Liver (tissue), 9 donors: ENCODE results near the gene ARL5A. TPM values are rescaled to one million over a fixed set of nuclear protein-coding genes. Genes with fewer than 3 reads are reported as not detected.

Experiments
- DNase-seq: peaks from one replicate; pipeline ENCODE4 v3.0.0-alpha.2; 2017; ENCODE audit warnings: low spot score
- H3K27ac ChIP-seq, 2 donors: one replicate each; pipeline ENCODE4 v1.7.0; 2013; ENCODE audit warnings: inconsistent platforms in 2 of 2, low read length in 2 of 2, control low read depth in 1 of 2, low read depth in 1 of 2, mild to moderate bottlenecking in 1 of 2
- H3K27me3 ChIP-seq, 4 donors: one replicate each; pipeline versions ENCODE4 v1.6.1 to v1.7.0; 2013; ENCODE audit warnings: low read length in 3 of 4, inconsistent platforms in 1 of 4, mild to moderate bottlenecking in 1 of 4, moderate library complexity in 1 of 4; ENCODE audit not compliant: control insufficient read depth in 4 of 4, insufficient read depth in 4 of 4
- H3K36me3 ChIP-seq, 4 donors: one replicate each; pipeline versions ENCODE4 v1.6.1 to v1.7.0; 2013; ENCODE audit warnings: low read length in 3 of 4, mild to moderate bottlenecking in 3 of 4, low read depth in 1 of 4, moderate library complexity in 1 of 4; ENCODE audit not compliant: control insufficient read depth in 4 of 4, insufficient read depth in 3 of 4
- H3K4me1 ChIP-seq, 4 donors: one replicate each; pipeline versions ENCODE4 v1.6.1 to v1.7.0; 2013; ENCODE audit warnings: low read length in 3 of 4, mild to moderate bottlenecking in 3 of 4, moderate library complexity in 1 of 4; ENCODE audit not compliant: control insufficient read depth in 4 of 4, insufficient read depth in 4 of 4
- H3K4me3 ChIP-seq, 3 donors: one replicate each; pipeline versions ENCODE4 v1.6.1 to v1.7.0; 2013; ENCODE audit warnings: low read length in 3 of 3, control low read depth in 1 of 3, low read depth in 1 of 3, mild to moderate bottlenecking in 1 of 3
- H3K9ac ChIP-seq, 2 donors: one replicate each; pipeline ENCODE4 v1.7.0; 2013; ENCODE audit warnings: low read length in 2 of 2, mild to moderate bottlenecking in 2 of 2, moderate library complexity in 2 of 2, control low read depth in 1 of 2, low read depth in 1 of 2
- H3K9me3 ChIP-seq, 4 donors: one replicate each; pipeline versions ENCODE4 v1.6.1 to v1.7.0; 2013; ENCODE audit warnings: low read length in 3 of 4; ENCODE audit not compliant: control insufficient read depth in 4 of 4
- EGR1 ChIP-seq, 2 donors: IDR thresholded peaks; 2 replicates each; pipeline ENCODE4 v1.6.1; 2016 to 2018; ENCODE audit warnings: antibody characterized with exemption in 2 of 2, low read depth in 2 of 2
- FOXA1 ChIP-seq: IDR thresholded peaks from 2 replicates; pipeline ENCODE4 v1.6.1; 2016; ENCODE audit warnings: antibody characterized with exemption
- FOXA2 ChIP-seq: IDR thresholded peaks from 2 replicates; pipeline ENCODE4 v1.6.1; 2016; ENCODE audit warnings: antibody characterized with exemption
- GABPA ChIP-seq, 2 donors: IDR thresholded peaks in 1 of 2; conservative IDR thresholded peaks in 1 of 2; 2 replicates each; pipeline ENCODE4 v1.6.1; 2016; ENCODE audit warnings: antibody characterized with exemption in 2 of 2, mild to moderate bottlenecking in 1 of 2, moderate library complexity in 1 of 2
- HNF4A ChIP-seq, 2 donors: conservative IDR thresholded peaks; 2 replicates each; pipeline ENCODE4 v1.6.1; 2016; ENCODE audit warnings: antibody characterized with exemption in 2 of 2, mild to moderate bottlenecking in 2 of 2
- HNF4G ChIP-seq: IDR thresholded peaks from 2 replicates; pipeline ENCODE4 v1.6.1; 2016; ENCODE audit warnings: antibody characterized with exemption
- JUND ChIP-seq, 2 donors: IDR thresholded peaks; 2 replicates each; pipeline ENCODE4 v1.6.1; 2016; ENCODE audit warnings: antibody characterized with exemption in 2 of 2
- NR2F2 ChIP-seq: IDR thresholded peaks from 2 replicates; pipeline ENCODE4 v1.6.1; 2016; ENCODE audit warnings: antibody characterized with exemption
- RAD21 ChIP-seq, 2 donors: IDR thresholded peaks; 2 replicates each; pipeline ENCODE4 v1.6.1; 2016; ENCODE audit warnings: antibody characterized with exemption in 2 of 2, mild to moderate bottlenecking in 2 of 2
- RXRA ChIP-seq, 2 donors: IDR thresholded peaks; 2 replicates each; pipeline ENCODE4 v1.6.1; 2017 to 2018; ENCODE audit warnings: antibody characterized with exemption in 2 of 2, mild to moderate bottlenecking in 1 of 2
- SP1 ChIP-seq: IDR thresholded peaks from 2 replicates; pipeline ENCODE4 v1.6.1; 2018; ENCODE audit warnings: antibody characterized with exemption, mild to moderate bottlenecking
- TAF1 ChIP-seq: conservative IDR thresholded peaks from 2 replicates; pipeline ENCODE4 v1.6.1; 2016; ENCODE audit warnings: antibody characterized with exemption, mild to moderate bottlenecking
- YY1 ChIP-seq: IDR thresholded peaks from 2 replicates; pipeline ENCODE4 v1.6.1; 2016; ENCODE audit warnings: antibody characterized with exemption, mild to moderate bottlenecking
- WGBS: extraction: QIAGEN DNeasy Blood & Tissue Kit; methylation state at CpG from one replicate; pipeline ENCODE4 v1.1.7; 2013; 5-methylcytosine and 5-hydroxymethylcytosine counted together
- polyA plus RNA-seq, 2 donors: library from polyadenylated mRNA; stranded (reverse) in 1 of 2; unstranded in 1 of 2; fragments of 200-250 nt in 1 of 2; fragments of >200 nt in 1 of 2; fragmentation: Nextera tagmentation in 1 of 2; extraction: Ambion mirVana in 1 of 2; gene quantifications; one replicate each; pipeline versions ENCODE4 v1.2.1 to v1.2.3, GENCODE V29; 2013 to 2015
- total RNA-seq, 2 donors: library from RNA; depleted of rRNA; stranded (reverse); fragments of >200 nt; gene quantifications; one replicate each; pipeline ENCODE4 v1.2.3, GENCODE V29; 2014
- TF ChIP-seq, protein P1 (sequence below): IDR thresholded peaks from 2 replicates; pipeline ENCODE4 v1.6.1; 2016; ENCODE audit warnings: antibody characterized with exemption
- TF ChIP-seq, protein P2 (sequence below): IDR thresholded peaks from 2 replicates; pipeline ENCODE4 v1.6.1; 2016; ENCODE audit warnings: antibody characterized with exemption
- TF ChIP-seq, protein P3 (sequence below): fragments of 150-350 bp; IDR thresholded peaks from 2 replicates; pipeline ENCODE4 v1.5.1; 2017; ENCODE audit warnings: improper control_type of control experiment, low read depth, low read length; ENCODE audit not compliant: missing input control
- TF ChIP-seq, protein P4 (sequence below): IDR thresholded peaks from 2 replicates; pipeline ENCODE4 v1.6.1; 2016; ENCODE audit warnings: antibody characterized with exemption
- donor health status: healthy.
- donor health status: healthy.
- donor health status: healthy.
- donor health status: healthy.
- donor health status: healthy.

The ARL5A gene
- total and polyA plus RNA-seq, 4 donors = 9.0 to 41.6 (median 18.0) TPM

DNA sequence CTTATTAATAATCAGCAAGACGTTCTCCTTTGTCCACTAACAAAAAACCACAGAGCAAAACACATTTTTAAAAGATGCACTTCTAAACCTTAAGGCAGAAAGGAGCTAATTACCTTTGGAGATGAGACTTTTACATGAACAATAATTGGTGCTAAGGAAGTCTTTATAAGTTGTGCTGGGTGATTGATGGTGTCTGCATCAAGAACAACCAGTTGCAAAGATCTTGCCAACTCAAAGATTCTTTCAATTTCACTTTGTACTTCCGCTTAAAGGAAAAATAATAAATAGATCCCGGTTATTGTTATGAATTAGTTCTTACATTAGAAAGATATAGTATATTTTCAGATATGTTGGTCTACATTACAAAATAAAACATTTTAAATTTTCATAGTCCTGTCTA, 26.9 kb upstream of the ARL5A start:
- Histone ChIP-seq H3K27me3 (no peaks in the 10 kb centered on the region), H3K27ac (no peak overlapping the region), H3K36me3 (no peaks in the 10 kb centered on the region), H3K9me3 (no peaks in the 10 kb centered on the region), H3K9ac (no peak overlapping the region), H3K4me3 (no peak overlapping the region), H3K4me1 (no peaks in the 10 kb centered on the region)
- WGBS = 82% methylated on average over 3 of the region's 3 CpGs
- TF ChIP-seq RAD21 (IDR thresholded peaks at IDR 0.05) (no peak), SP1 (no peak), FOXA2 (no peak), NR2F2 (no peak), RXRA (IDR thresholded peaks at IDR 0.05) (no peak), HNF4G (no peak), JUND (IDR thresholded peaks at IDR 0.05) (no peak)
- TF ChIP-seq, protein P1, sequence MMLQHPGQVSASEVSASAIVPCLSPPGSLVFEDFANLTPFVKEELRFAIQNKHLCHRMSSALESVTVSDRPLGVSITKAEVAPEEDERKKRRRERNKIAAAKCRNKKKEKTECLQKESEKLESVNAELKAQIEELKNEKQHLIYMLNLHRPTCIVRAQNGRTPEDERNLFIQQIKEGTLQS = no peak
- no peak for DNase-seq

DNA sequence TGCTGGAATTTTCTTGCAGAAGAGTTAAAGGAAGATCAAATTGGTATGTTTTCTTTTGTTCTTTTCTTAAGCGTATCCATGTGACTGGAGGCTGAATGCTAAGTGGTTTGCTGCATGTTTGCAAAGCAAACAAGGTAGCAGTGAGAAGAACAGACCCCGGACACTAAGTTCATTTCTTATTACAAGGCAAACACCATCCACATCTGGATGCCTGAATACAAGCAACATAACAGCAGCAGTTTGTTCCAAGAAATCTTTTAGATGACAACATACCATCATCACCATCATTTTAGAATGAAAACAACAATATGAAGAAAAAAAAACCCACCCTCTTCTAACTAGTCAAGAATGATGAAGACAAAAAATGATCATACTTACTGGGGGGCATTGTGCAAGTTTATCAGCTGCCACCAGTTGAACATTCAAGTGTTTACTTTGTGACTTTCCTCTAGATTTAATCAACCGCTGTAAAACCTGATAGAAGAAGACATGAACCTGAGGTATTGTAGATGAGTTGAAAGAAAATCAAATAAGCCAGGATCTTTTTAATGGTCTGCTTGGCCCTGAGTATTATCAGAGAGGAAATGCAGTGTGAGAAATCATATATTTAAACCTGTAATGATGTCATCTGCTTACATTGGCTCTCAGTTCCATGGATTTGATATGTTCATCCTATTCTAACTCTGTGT, 25.0 kb upstream of the ARL5A start:
- H3K36me3 ChIP-seq = no peaks in the 10 kb centered on the region
- H3K4me1 ChIP-seq = no peaks in the 10 kb centered on the region
- no peaks in the 10 kb centered on the region for H3K27me3 ChIP-seq

DNA sequence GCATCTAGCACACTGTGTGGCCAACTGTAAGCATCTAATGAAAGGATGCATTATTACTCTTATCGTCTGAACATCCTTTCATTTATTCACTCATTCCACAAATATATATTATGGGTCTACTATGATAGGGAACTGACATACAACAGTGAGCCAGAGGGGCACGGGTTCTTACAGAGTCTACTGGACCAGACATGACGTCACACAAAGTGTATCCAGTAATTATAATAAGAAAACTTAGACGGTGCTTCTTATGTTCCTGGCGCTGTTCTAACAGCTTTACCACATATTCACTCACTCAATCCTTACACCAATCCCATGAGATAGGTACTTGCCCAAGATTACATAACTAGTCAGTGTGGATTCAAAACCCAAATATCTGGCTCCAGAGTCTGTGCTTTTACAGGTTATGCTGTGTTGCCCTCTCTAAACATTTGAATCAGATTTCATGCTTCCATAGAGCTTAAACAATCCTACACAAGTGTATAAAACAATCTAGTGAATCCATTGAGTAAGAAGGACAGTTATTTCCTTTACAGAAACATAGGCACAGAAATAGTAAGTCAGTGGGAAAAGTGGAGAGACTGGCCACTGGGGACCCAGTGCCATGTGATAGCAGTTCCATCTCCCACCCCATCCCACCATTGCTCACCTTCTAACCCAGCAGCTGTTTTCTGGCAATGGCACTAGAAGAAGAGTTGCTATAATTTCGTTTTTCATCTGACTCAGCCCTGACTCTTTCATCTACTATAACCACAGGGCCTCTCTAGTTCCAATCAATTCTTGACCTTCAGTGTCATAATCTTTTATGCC, 24.2 kb upstream of the ARL5A start:
- H3K27ac ChIP-seq = no peak overlapping the region
- H3K27me3 ChIP-seq = no peaks in the 10 kb centered on the region
- WGBS = 90% methylated on average over 6 of the region's 6 CpGs
- no peak for DNase-seq
- H3K9ac ChIP-seq = no peak overlapping the region
- no peaks in the 10 kb centered on the region for H3K4me1 ChIP-seq
- H3K36me3 ChIP-seq = no peaks in the 10 kb centered on the region
- H3K9me3 ChIP-seq = no peaks in the 10 kb centered on the region
- H3K4me3 ChIP-seq = no peak overlapping the region
- TF ChIP-seq FOXA2 (no peak), TAF1 (no peak), HNF4A (conservative IDR thresholded peaks at IDR 0.05) (no peak), NR2F2 (no peak), RAD21 (IDR thresholded peaks at IDR 0.05) (no peak), JUND (IDR thresholded peaks at IDR 0.05) (no peak), RXRA (IDR thresholded peaks at IDR 0.05) (no peak), EGR1 (IDR thresholded peaks at IDR 0.05; ENCODE audit: low read depth in 2 of 2) (no peak), FOXA1 (no peak), GABPA (IDR thresholded peaks at IDR 0.05 in 1 of 2, conservative IDR thresholded peaks at IDR 0.05 in 1 of 2) (no peak)
- TF ChIP-seq, protein P2, sequence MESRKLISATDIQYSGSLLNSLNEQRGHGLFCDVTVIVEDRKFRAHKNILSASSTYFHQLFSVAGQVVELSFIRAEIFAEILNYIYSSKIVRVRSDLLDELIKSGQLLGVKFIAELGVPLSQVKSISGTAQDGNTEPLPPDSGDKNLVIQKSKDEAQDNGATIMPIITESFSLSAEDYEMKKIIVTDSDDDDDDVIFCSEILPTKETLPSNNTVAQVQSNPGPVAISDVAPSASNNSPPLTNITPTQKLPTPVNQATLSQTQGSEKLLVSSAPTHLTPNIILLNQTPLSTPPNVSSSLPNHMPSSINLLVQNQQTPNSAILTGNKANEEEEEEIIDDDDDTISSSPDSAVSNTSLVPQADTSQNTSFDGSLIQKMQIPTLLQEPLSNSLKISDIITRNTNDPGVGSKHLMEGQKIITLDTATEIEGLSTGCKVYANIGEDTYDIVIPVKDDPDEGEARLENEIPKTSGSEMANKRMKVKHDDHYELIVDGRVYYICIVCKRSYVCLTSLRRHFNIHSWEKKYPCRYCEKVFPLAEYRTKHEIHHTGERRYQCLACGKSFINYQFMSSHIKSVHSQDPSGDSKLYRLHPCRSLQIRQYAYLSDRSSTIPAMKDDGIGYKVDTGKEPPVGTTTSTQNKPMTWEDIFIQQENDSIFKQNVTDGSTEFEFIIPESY = no peak
- TF ChIP-seq, protein P1 = no peak
- TF ChIP-seq, protein P3, sequence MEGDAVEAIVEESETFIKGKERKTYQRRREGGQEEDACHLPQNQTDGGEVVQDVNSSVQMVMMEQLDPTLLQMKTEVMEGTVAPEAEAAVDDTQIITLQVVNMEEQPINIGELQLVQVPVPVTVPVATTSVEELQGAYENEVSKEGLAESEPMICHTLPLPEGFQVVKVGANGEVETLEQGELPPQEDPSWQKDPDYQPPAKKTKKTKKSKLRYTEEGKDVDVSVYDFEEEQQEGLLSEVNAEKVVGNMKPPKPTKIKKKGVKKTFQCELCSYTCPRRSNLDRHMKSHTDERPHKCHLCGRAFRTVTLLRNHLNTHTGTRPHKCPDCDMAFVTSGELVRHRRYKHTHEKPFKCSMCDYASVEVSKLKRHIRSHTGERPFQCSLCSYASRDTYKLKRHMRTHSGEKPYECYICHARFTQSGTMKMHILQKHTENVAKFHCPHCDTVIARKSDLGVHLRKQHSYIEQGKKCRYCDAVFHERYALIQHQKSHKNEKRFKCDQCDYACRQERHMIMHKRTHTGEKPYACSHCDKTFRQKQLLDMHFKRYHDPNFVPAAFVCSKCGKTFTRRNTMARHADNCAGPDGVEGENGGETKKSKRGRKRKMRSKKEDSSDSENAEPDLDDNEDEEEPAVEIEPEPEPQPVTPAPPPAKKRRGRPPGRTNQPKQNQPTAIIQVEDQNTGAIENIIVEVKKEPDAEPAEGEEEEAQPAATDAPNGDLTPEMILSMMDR = no peak

More for the DNA sequence above, 25.0 kb upstream of the ARL5A start:
- TF ChIP-seq EGR1 (IDR thresholded peaks at IDR 0.05; ENCODE audit: low read depth in 2 of 2) = no peak
- no peak for TF ChIP-seq HNF4A (conservative IDR thresholded peaks at IDR 0.05)
- TF ChIP-seq, protein P4, sequence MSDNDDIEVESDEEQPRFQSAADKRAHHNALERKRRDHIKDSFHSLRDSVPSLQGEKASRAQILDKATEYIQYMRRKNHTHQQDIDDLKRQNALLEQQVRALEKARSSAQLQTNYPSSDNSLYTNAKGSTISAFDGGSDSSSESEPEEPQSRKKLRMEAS = no peak
- TF ChIP-seq JUND (IDR thresholded peaks at IDR 0.05) = no peak
- TF ChIP-seq TAF1 = no peak
- TF ChIP-seq, protein P2 = no peak
- no peak for TF ChIP-seq YY1
- no peak for TF ChIP-seq RXRA (IDR thresholded peaks at IDR 0.05)
- TF ChIP-seq NR2F2 = no peak
- TF ChIP-seq GABPA (IDR thresholded peaks at IDR 0.05 in 1 of 2, conservative IDR thresholded peaks at IDR 0.05 in 1 of 2) = no peak
- 60% methylated on average over 3 of the region's 3 CpGs for WGBS
- no peak for DNase-seq
- Histone ChIP-seq H3K9ac (no peak overlapping the region), H3K4me3 (no peak overlapping the region), H3K27ac (no peak overlapping the region), H3K9me3 (no peaks in the 10 kb centered on the region)
